ENCODE data around the gene CFAP299.

The CFAP299 gene

DNA sequence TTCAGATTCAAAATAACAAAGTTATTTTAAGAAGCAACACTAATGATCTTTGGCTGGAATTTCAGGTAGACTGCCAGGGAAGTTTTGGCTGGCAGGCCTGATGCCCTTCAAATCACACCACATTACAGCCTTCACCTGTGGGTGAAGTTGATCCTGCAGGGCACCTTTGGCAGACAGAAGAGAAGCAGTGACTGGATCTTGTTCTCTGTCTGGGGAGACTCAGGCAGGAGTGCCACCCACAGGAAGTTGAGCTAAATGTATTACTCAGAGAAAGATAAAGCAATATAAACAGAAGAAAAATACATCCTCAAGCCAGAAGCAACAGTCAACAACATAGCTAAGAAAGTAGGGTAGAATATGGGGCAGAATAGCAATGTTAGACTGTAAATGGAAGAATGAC is 12.8 kb upstream of the CFAP299 start:
- no peak for TF ChIP-seq CTCF (IDR thresholded peaks at IDR 0.05; ENCODE audit: extremely low read depth, insufficient read depth, missing control alignments)
- no peak for DNase-seq (ENCODE audit: low spot score)
- in situ Hi-C loops (cut with MboI; ENCODE audit: low pct_unique_long_range_greater_than_20kb, low sequenced_read_pairs, unreplicated experiment): no loop called here

- TF ChIP-seq CTCF (IDR thresholded peaks at IDR 0.05; ENCODE audit: extremely low read depth, insufficient read depth, missing control alignments): no peak
Measured at GRCh38 chr4:80324171-80324570, 11.4 kb upstream of the CFAP299 start.

GRCh38 chr4:80331693-80332092 is 3.8 kb upstream of the CFAP299 start:
- in situ Hi-C loops (cut with MboI; ENCODE audit: low pct_unique_long_range_greater_than_20kb, low sequenced_read_pairs, unreplicated experiment): no loop called here

More at GRCh38 chr4:80324171-80324570, 11.4 kb upstream of the CFAP299 start:
- in situ Hi-C loops (cut with MboI; ENCODE audit: low pct_unique_long_range_greater_than_20kb, low sequenced_read_pairs, unreplicated experiment): no loop called here
- no peak for DNase-seq (ENCODE audit: low spot score)

GRCh38 chr4:80333121-80333520 is 2.4 kb upstream of the CFAP299 start:
- TF ChIP-seq CTCF (IDR thresholded peaks at IDR 0.05; ENCODE audit: extremely low read depth, insufficient read depth, missing control alignments): no peak
- in situ Hi-C loops (cut with MboI; ENCODE audit: low pct_unique_long_range_greater_than_20kb, low sequenced_read_pairs, unreplicated experiment): no loop called here
- DNase-seq (ENCODE audit: low spot score): no peak

More at GRCh38 chr4:80331693-80332092, 3.8 kb upstream of the CFAP299 start:
- TF ChIP-seq CTCF (IDR thresholded peaks at IDR 0.05; ENCODE audit: extremely low read depth, insufficient read depth, missing control alignments): no peak
- no peak for DNase-seq (ENCODE audit: low spot score)

DNA sequence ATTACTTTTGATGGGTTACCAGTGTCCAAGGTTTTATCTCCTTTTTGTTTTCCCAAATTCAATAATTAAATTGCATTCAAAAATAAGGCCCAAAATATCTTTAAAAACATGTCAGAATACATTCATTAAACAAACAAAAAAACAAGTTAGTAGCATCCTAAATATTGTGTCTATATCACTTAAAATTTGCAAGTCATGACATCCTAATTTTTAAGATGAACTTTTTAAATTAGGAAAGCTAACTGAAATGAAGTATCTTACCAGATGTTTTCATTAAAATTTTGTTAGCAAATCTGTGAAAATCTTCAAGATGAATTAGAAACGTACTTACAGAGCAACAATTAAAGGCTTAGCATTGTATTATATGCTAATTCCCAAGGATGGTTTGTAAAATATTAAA is 962 bp upstream of the CFAP299 start:
- no peak for DNase-seq (ENCODE audit: low spot score)
- in situ Hi-C loops (cut with MboI; ENCODE audit: low pct_unique_long_range_greater_than_20kb, low sequenced_read_pairs, unreplicated experiment): no loop called here
- no peak for TF ChIP-seq CTCF (IDR thresholded peaks at IDR 0.05; ENCODE audit: extremely low read depth, insufficient read depth, missing control alignments)

- TF ChIP-seq CTCF (IDR thresholded peaks at IDR 0.05; ENCODE audit: extremely low read depth, insufficient read depth, missing control alignments): no peak
- no peak for DNase-seq (ENCODE audit: low spot score)
- in situ Hi-C loops (cut with MboI; ENCODE audit: low pct_unique_long_range_greater_than_20kb, low sequenced_read_pairs, unreplicated experiment): no loop called here
Measured at GRCh38 chr4:80335226-80335553, 340 bp upstream of the CFAP299 start.

DNA sequence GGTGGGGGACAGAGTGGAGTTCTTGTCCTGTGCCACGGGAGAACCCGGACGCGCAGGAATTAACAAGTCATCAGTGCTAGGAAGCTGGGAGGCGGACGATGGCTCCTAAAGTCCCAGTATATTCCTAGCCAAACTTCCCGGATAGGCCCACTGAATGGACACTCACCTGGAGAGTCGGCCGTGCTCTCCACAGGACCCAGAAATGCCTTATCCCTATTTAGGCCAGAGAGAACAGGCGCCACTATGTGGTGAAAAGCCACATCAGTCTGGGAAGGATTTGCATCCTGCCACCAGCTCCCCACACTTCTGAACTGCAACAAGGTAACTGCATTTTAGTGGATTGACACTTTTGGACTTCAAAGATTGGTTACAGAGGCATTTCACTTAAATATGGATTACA is 1.1 kb downstream of the CFAP299 start:
- DNase-seq (ENCODE audit: low spot score): no peak
- in situ Hi-C loops (cut with MboI; ENCODE audit: low pct_unique_long_range_greater_than_20kb, low sequenced_read_pairs, unreplicated experiment): no loop called here
- no peak for TF ChIP-seq CTCF (IDR thresholded peaks at IDR 0.05; ENCODE audit: extremely low read depth, insufficient read depth, missing control alignments)

Measured in GM13977 (cell line).